MM.1S (cell line): ENCODE data around the gene KCNK7.

ENCODE experiments used
- DNase-seq: peaks from one replicate; pipeline ENCODE4 v3.0.0-alpha.2; 2015
- H2AFZ ChIP-seq: fragments of 300-600 bp; sonication (generic); 2 replicates; pipeline ENCODE4 v1.6.0; 2016; ENCODE audit warnings: antibody characterized with exemption, low read length
- H3F3A ChIP-seq: fragments of 300-600 bp; sonication (generic); 2 replicates; pipeline ENCODE4 v1.6.1; 2016; ENCODE audit warnings: mild to moderate bottlenecking, antibody characterized with exemption, low read length, moderate library complexity, mixed read lengths; ENCODE audit not compliant: insufficient read depth
- H3K27ac ChIP-seq: fragments of 300-600 bp; sonication (generic); 2 replicates; pipeline ENCODE4 v1.5.1; 2016; ENCODE audit warnings: mild to moderate bottlenecking, low read length
- H3K27me3 ChIP-seq: fragments of 300-600 bp; sonication (generic); replicated peaks from 2 replicates; pipeline ENCODE4 v1.6.0; 2016; ENCODE audit warnings: low read length; ENCODE audit not compliant: insufficient read depth
- H3K36me3 ChIP-seq: fragments of 300-600 bp; sonication (generic); replicated peaks from 2 replicates; pipeline ENCODE4 v1.6.1; 2016; ENCODE audit warnings: mild to moderate bottlenecking, low read length, mixed read lengths; ENCODE audit not compliant: insufficient read depth
- H3K4me1 ChIP-seq: fragments of 300-600 bp; sonication (generic); 2 replicates; pipeline ENCODE4 v1.6.1; 2016; ENCODE audit warnings: low read length, mixed read lengths
- H3K4me2 ChIP-seq: fragments of 300-600 bp; sonication (generic); 2 replicates; pipeline ENCODE4 v1.6.0; 2016; ENCODE audit warnings: low read depth, low read length
- H3K4me3 ChIP-seq: fragments of 300-600 bp; sonication (generic); 2 replicates; pipeline ENCODE4 v1.5.1; 2016; ENCODE audit warnings: low read length, mixed read lengths
- H3K79me2 ChIP-seq: fragments of 300-600 bp; sonication (generic); 2 replicates; pipeline ENCODE4 v1.6.1; 2016; ENCODE audit warnings: mixed run types, low read length, mixed read lengths
- H3K9ac ChIP-seq: fragments of 300-600 bp; sonication (generic); 2 replicates; pipeline ENCODE4 v1.6.1; 2016; ENCODE audit warnings: low read length, mixed read lengths
- H3K9me2 ChIP-seq: fragments of 300-600 bp; sonication (generic); replicated peaks from 2 replicates; pipeline ENCODE4 v1.6.1; 2016; ENCODE audit warnings: mild to moderate bottlenecking, low read length, mixed read lengths; ENCODE audit not compliant: insufficient read depth
- H3K9me3 ChIP-seq: fragments of 300-600 bp; sonication (generic); replicated peaks from 2 replicates; pipeline ENCODE4 v1.6.1; 2016; ENCODE audit warnings: mild to moderate bottlenecking, low read length, mixed read lengths; ENCODE audit not compliant: insufficient read depth
- H4K20me1 ChIP-seq: fragments of 300-600 bp; sonication (generic); 2 replicates; pipeline ENCODE4 v1.6.1; 2016; ENCODE audit warnings: mild to moderate bottlenecking, low read length, moderate library complexity, mixed read lengths; ENCODE audit not compliant: insufficient read depth
- CTCF ChIP-seq: fragments of 300-600 bp; sonication (generic); IDR thresholded peaks from 2 replicates; pipeline ENCODE4 v1.5.1; 2016; ENCODE audit warnings: antibody characterized with exemption, low read length, mixed read lengths
- EZH2 ChIP-seq: fragments of 300-600 bp; sonication (generic); optimal IDR thresholded peaks from 2 replicates; pipeline ENCODE3; 2017; ENCODE audit warnings: low read depth, mild to moderate bottlenecking, antibody characterized with exemption, low read length, mixed read lengths
- EZH2phosphoT487 ChIP-seq: fragments of 300-600 bp; sonication (generic); IDR thresholded peaks from 2 replicates; pipeline ENCODE4 v1.6.1; 2018; ENCODE audit warnings: antibody characterized with exemption, low read length

KCNK7 gene

GRCh38 chr11:65591939-65592857, 3.4 kb downstream of the KCNK7 start:
- no peaks in the 10 kb centered on the region for H3K9me3 ChIP-seq
- no peaks in the 10 kb centered on the region for H3K36me3 ChIP-seq
- peaks cover 5% of the 10 kb centered on the region for H3K79me2 ChIP-seq
- H4K20me1 ChIP-seq = no peaks in the 10 kb centered on the region
- H3K4me1 ChIP-seq = peaks cover 18% of the 10 kb centered on the region
- DNase-seq = no peak
- H2AFZ ChIP-seq = no peak overlapping the region
- no peak overlapping the region for H3K27ac ChIP-seq
- peaks cover 16% of the 10 kb centered on the region for H3F3A ChIP-seq
- H3K9ac ChIP-seq = no peak overlapping the region
- no peak overlapping the region for H3K4me2 ChIP-seq
- TF ChIP-seq EZH2 (no peak), EZH2phosphoT487 (no peak), CTCF (no peak)
- H3K27me3 ChIP-seq = no peaks in the 10 kb centered on the region
- H3K9me2 ChIP-seq = no peaks in the 10 kb centered on the region
- no peak overlapping the region for H3K4me3 ChIP-seq

GRCh38 chr11:65590240-65590738, 5.3 kb downstream of the KCNK7 start:
- Histone ChIP-seq H4K20me1 (no peaks in the 10 kb centered on the region), H3K9me2 (no peaks in the 10 kb centered on the region), H3K27ac (no peak overlapping the region), H3K4me2 (no peak overlapping the region), H3K36me3 (no peaks in the 10 kb centered on the region), H2AFZ (no peak overlapping the region), H3K79me2 (peaks cover 17% of the 10 kb centered on the region), H3K4me1 (peaks cover 33% of the 10 kb centered on the region), H3K4me3 (no peak overlapping the region), H3K27me3 (no peaks in the 10 kb centered on the region), H3K9ac (no peak overlapping the region), H3K9me3 (no peaks in the 10 kb centered on the region), H3F3A (peaks cover 32% of the 10 kb centered on the region)
- TF ChIP-seq CTCF (no peak), EZH2 (no peak), EZH2phosphoT487 (no peak)
- DNase-seq = no peak

- TF ChIP-seq EZH2phosphoT487 (no peak), EZH2 (no peak), CTCF (no peak)
- H3K79me2 ChIP-seq = peaks cover 17% of the 10 kb centered on the region
- no peak overlapping the region for H3K9ac ChIP-seq
- H3K27ac ChIP-seq = no peak overlapping the region
- peaks cover 32% of the 10 kb centered on the region for H3F3A ChIP-seq
- H3K4me3 ChIP-seq = no peak overlapping the region
- H4K20me1 ChIP-seq = no peaks in the 10 kb centered on the region
- H3K4me2 ChIP-seq = no peak overlapping the region
- no peak for DNase-seq
- H3K36me3 ChIP-seq = no peaks in the 10 kb centered on the region
- H3K27me3 ChIP-seq = no peaks in the 10 kb centered on the region
- peaks cover 33% of the 10 kb centered on the region for H3K4me1 ChIP-seq
- H3K9me2 ChIP-seq = no peaks in the 10 kb centered on the region
- no peaks in the 10 kb centered on the region for H3K9me3 ChIP-seq
- no peak overlapping the region for H2AFZ ChIP-seq
These were observed 6.0 kb downstream of the KCNK7 start for GRCh38 chr11:65589444-65590239.
